HepG2 (cell line): ENCODE results near the gene NDUFS6. TPM values are rescaled to one million over a fixed set of nuclear protein-coding genes. Genes with fewer than 3 reads are reported as not detected.

Source experiments
- ATAC-seq: fragments of 200-7000 bp; cut with Tn5 transposase; 3 replicates; pipeline ENCODE4 v1.9.1; 2020; ENCODE audit warnings: mild to moderate bottlenecking, moderate library complexity
- BruUV-seq: library from RNA; stranded (reverse); fragments of 400-500 nt; replicated peaks from 2 replicates; lab custom pipeline; 2021; lab: Mats Ljungman, UMichigan
- CTCF ChIA-PET: fragments of 300-600 bp; formaldehyde crosslinking; extraction: SDS; loops from one replicate; lab custom pipeline; 2021; ENCODE audit warnings: low total read pairs, inconsistent platforms, low intra/inter-chr PET ratio; lab: Yijun Ruan, JAX
- POLR2A ChIA-PET: fragments of 350-600 bp; sonication (Branson Sonifier 250); formaldehyde crosslinking; loops from one replicate; lab custom pipeline; 2020; ENCODE audit warnings: antibody characterized with exemption, inconsistent platforms; lab: Yijun Ruan, JAX
- DNase-seq: peaks from one replicate; pipeline ENCODE4 v3.0.0-alpha.2; 2015; ENCODE audit warnings: low spot score
- FAIRE-seq: peaks from 3 replicates; lab custom pipeline; 2011; peaks lifted over from hg19 to GRCh38; lab: Jason Lieb, UNC
- H2AFZ ChIP-seq: one replicate; pipeline ENCODE4 v1.6.1; 2011; ENCODE audit warnings: low read length, inconsistent platforms
- H3K27ac ChIP-seq: fragments of 300-600 bp; 3 replicates; pipeline ENCODE4 v1.8.0; 2011; ENCODE audit warnings: mixed run types, mild to moderate bottlenecking, mixed read lengths, low read length, inconsistent platforms; ENCODE audit not compliant: insufficient read depth; ENCODE audit errors: extremely low read length
- H3K27me3 ChIP-seq, 2 experiments: fragments of 200-600 bp in 1 of 2; 2 replicates in 1 of 2; 3 replicates in 1 of 2; pipeline versions ENCODE4 v1.6.0 to v1.8.0; 2011; ENCODE audit warnings: low read length in 2 of 2, mild to moderate bottlenecking in 2 of 2, moderate library complexity in 2 of 2, inconsistent platforms in 1 of 2; ENCODE audit not compliant: insufficient read depth in 2 of 2, control insufficient read depth in 1 of 2
- H3K36me3 ChIP-seq, 2 experiments: fragments of 200-600 bp in 1 of 2; replicated peaks in 1 of 2; 2 replicates in 1 of 2; 3 replicates in 1 of 2; pipeline versions ENCODE4 v1.5.1 to v1.8.0; 2011; ENCODE audit warnings: low read length in 2 of 2, inconsistent platforms in 1 of 2; ENCODE audit not compliant: insufficient read depth in 2 of 2, control insufficient read depth in 1 of 2
- H3K4me1 ChIP-seq: 2 replicates; pipeline ENCODE4 v1.5.1; 2012; ENCODE audit warnings: low read length, inconsistent platforms; ENCODE audit not compliant: insufficient read depth
- H3K4me2 ChIP-seq: 2 replicates; pipeline ENCODE4 v1.6.0; 2011; ENCODE audit warnings: low read depth, low read length, inconsistent platforms
- H3K4me3 ChIP-seq, 3 experiments: fragments of 200-600 bp in 1 of 3; sonication (generic), shearing (Covaris generic) in 1 of 3; replicated peaks in 1 of 3; 2 replicates each; pipeline ENCODE4 v1.5.1; 2011 to 2016; ENCODE audit warnings: low read length in 3 of 3, inconsistent platforms in 2 of 3, low read depth in 2 of 3, mild to moderate bottlenecking in 2 of 3, control low read depth in 1 of 3, mixed read lengths in 1 of 3; ENCODE audit not compliant: insufficient read depth in 1 of 3
- H3K79me2 ChIP-seq: one replicate; pipeline ENCODE4 v1.6.1; 2011; ENCODE audit warnings: low read length, inconsistent platforms; ENCODE audit not compliant: insufficient read depth
- H3K9ac ChIP-seq: 2 replicates; pipeline ENCODE4 v1.6.0; 2011; ENCODE audit warnings: mild to moderate bottlenecking, low read depth, low read length, inconsistent platforms; ENCODE audit not compliant: insufficient read depth
- H3K9me3 ChIP-seq: 2 replicates; pipeline ENCODE4 v1.5.1; 2012; ENCODE audit warnings: mild to moderate bottlenecking, low read length
- H4K20me1 ChIP-seq: 2 replicates; pipeline ENCODE4 v1.6.0; 2011; ENCODE audit warnings: inconsistent platforms, mild to moderate bottlenecking, low read length, moderate library complexity; ENCODE audit not compliant: insufficient read depth
- ATM ChIP-seq: fragments of 450-650 bp; IDR thresholded peaks from 2 replicates; pipeline ENCODE4 v1.7.1; 2017; ENCODE audit warnings: mild to moderate bottlenecking, borderline replicate concordance
- BRCA1 ChIP-seq: sonication (generic); formaldehyde crosslinking; IDR thresholded peaks from 2 replicates; pipeline ENCODE4 v1.4.0; 2020; ENCODE audit warnings: missing genetic modification reagents
- DRAP1 ChIP-seq: IDR thresholded peaks from 2 replicates; pipeline ENCODE4 v1.6.1; 2016; ENCODE audit warnings: missing genetic modification reagents, missing compliant biosample characterization
- NR2C2 ChIP-seq: sonication (generic); formaldehyde crosslinking; IDR thresholded peaks from 2 replicates; pipeline ENCODE4 v1.4.0; 2020; ENCODE audit warnings: missing genetic modification reagents, mild to moderate bottlenecking, moderate library complexity, borderline replicate concordance
- SIN3B ChIP-seq: fragments of 150-350 bp; IDR thresholded peaks from 2 replicates; pipeline ENCODE4 v1.6.1; 2014; ENCODE audit warnings: low read length
- SMAD9 ChIP-seq: sonication (generic); formaldehyde crosslinking; IDR thresholded peaks from 2 replicates; pipeline ENCODE4 v1.5.1; 2020; ENCODE audit warnings: mild to moderate bottlenecking, missing genetic modification reagents
- SSRP1 ChIP-seq: IDR thresholded peaks from 2 replicates; pipeline ENCODE4 v1.6.1; 2016; ENCODE audit warnings: control low read depth
- ZNF503 ChIP-seq: sonication (generic); formaldehyde crosslinking; IDR thresholded peaks from 2 replicates; pipeline ENCODE4 v1.4.0; 2020; ENCODE audit warnings: missing genetic modification reagents
- ZNF652 ChIP-seq: IDR thresholded peaks from 2 replicates; pipeline ENCODE4 v1.6.1; 2016; ENCODE audit warnings: low read depth, borderline replicate concordance
- WGBS: methylation state at CpG from one replicate; pipeline ENCODE4 v1.1.6; 2017; ENCODE audit warnings: low lambda C conversion rate; 5-methylcytosine and 5-hydroxymethylcytosine counted together
- in situ Hi-C: cut with HindIII; loops from 2 replicates; pipeline ENCODE4 v1.10.0; 2017; ENCODE audit warnings: low pct_unique_long_range_greater_than_20kb; ENCODE audit not compliant: extremely low pct_ligation_motif_present
- intact Hi-C: fragments of 100-400 bp; cut with micrococcal nuclease; formaldehyde crosslinking; loops from one replicate; pipeline ENCODE4 v1.10.0; 2022; ENCODE audit not compliant: unreplicated experiment
- polyA plus RNA-seq, 8 experiments: library from polyadenylated mRNA; depleted of rRNA in 3 of 8; stranded (reverse) in 7 of 8; unstranded in 1 of 8; fragments of >200 nt; fragmentation: Illumina TruSeq in 4 of 8; extraction: Trizol in 4 of 8; gene quantifications; 2 replicates each; pipeline versions ENCODE4 v1.2.1 to v1.2.3, GENCODE V29; 2011 to 2016; ENCODE audit warnings: low read depth in 4 of 8, missing spikeins in 1 of 8, mixed read lengths in 1 of 8; ENCODE audit not compliant: insufficient read depth in 1 of 8
- total RNA-seq, 5 experiments: library from RNA; depleted of rRNA; stranded (reverse); fragments of >200 nt; fragmentation: Illumina TruSeq; extraction: Trizol; gene quantifications; 2 replicates each; pipeline ENCODE4 v1.2.3, GENCODE V29; 2016; ENCODE audit warnings: low read depth in 1 of 5

NDUFS6 gene
- total and polyA plus RNA-seq, 2 of the 13 experiments (the other 11 are each of a cell fraction or from before 2014, with no cell fraction given): 23.7 to 50.4 TPM

- no peak overlapping the region for H3K4me2 ChIP-seq
- no peak overlapping the region for H3K4me3 ChIP-seq
- ChIA-PET POLR2A (no interaction called here), CTCF (no interaction called here)
- no peak for FAIRE-seq
- H3K27ac ChIP-seq: no peak overlapping the region
- H3K9me3 ChIP-seq: no peaks in the 10 kb centered on the region
- TF ChIP-seq ZNF503 (CRISPR knock-in tag): no peak
- TF ChIP-seq BRCA1: no peak
- no peak for TF ChIP-seq SSRP1 (CRISPR knock-in tag)
- TF ChIP-seq NR2C2 (CRISPR knock-in tag): no peak
- no peak for TF ChIP-seq DRAP1
- no peak for TF ChIP-seq SIN3B
- no peak for TF ChIP-seq ZNF652 (CRISPR knock-in tag)
- TF ChIP-seq ATM: no peak
- TF ChIP-seq SMAD9 (CRISPR knock-in tag): no peak
- no peak overlapping the region for H3K9ac ChIP-seq
- H4K20me1 ChIP-seq: no peaks in the 10 kb centered on the region
- no peak for ATAC-seq
- no peaks in the 10 kb centered on the region for H3K79me2 ChIP-seq
- WGBS: 13% methylated on average over 15 of the region's 29 CpGs
- no TSS peak for BruUV-seq
- H3K36me3 ChIP-seq: no peaks in the 10 kb centered on the region
- H3K27me3 ChIP-seq: peaks cover 6 to 72% of the 10 kb centered on the region in 2 experiments; a peak in 4 of 5 replicates
- intact Hi-C loops (no loop called here), in situ Hi-C loops (no loop called here)
- H2AFZ ChIP-seq: no peak overlapping the region
- no peak for DNase-seq
- no peaks in the 10 kb centered on the region for H3K4me1 ChIP-seq
These were observed 49.1 kb upstream of the NDUFS6 start for GRCh38 chr5:1751864-1752822.
